ENCODE measurements around the gene OR3A3.
"Not testable (repeated sequence)": the region's sequence is repeated elsewhere in the genome, so short reads cannot be mapped to it uniquely, and the experiment has no call there.

OR3A3 gene
- 0 reads per million in 2 donors for total RNA-seq

DNA sequence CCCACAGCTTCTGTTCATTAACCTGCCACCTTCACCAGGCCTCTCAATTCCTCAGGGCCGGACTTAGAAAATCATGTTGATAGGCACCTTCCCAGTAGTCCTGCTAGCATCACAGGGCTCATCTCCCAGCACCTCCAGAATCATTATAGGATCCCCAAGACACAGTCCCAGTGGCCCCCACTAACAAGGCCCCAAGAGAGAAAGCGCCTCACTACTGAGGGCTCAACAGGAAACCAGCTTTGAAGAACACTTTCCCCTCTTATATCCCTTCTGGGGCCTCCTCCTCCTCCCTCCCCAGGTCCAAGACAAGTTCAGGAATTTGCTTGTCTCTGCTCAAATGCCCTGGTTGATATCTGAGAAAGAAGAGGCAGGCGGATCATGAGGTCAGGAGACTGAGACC, at the start of gene OR3A3:
Gene OR3A3, plus strand, starts transcription at position 301 of the 400 bp plus-strand sequence.
- no peak for DNase-seq

DNA sequence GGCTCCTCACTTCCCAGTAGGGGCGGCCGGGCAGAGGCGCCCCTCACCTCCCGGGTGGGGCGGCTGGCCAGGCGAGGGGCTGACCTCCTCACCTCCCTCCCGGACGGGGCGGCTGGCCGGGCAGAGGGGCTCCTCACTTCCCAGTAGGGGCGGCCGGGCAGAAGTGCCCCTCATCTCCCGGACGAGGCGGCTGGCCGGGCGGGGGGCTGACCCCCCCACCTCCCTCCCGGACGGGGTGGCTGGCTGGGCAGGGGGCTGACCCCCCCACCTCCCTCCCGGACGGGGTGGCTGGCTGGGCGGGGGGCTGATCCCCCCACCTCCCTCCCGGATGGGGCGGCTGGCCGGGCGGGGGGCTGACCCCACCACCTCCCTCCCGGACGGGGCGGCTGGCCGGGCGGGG, 40.0 kb upstream of the OR3A3 start:
- not testable (repeated sequence) for DNase-seq

DNA sequence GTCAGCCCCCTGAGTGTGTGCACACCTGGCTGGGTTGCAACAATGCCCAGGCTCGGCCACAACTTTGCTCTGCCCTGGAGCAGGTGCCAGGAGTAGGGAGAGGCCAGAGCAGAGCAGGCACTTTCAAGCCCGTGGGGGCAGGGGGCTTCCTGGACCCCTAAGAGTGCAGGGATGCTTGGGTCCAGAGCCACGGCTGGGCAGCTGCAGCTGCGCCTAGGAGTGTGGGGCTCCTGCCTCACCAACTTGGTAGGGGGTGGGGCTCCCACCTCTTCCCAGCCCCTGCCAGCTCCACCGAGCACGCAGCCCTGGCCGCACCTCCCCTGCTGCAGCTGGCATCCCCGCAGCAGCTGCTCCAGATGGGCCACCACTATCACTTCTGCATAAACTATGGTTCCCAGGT, 32.8 kb upstream of the OR3A3 start:
- DNase-seq: no peak

DNA sequence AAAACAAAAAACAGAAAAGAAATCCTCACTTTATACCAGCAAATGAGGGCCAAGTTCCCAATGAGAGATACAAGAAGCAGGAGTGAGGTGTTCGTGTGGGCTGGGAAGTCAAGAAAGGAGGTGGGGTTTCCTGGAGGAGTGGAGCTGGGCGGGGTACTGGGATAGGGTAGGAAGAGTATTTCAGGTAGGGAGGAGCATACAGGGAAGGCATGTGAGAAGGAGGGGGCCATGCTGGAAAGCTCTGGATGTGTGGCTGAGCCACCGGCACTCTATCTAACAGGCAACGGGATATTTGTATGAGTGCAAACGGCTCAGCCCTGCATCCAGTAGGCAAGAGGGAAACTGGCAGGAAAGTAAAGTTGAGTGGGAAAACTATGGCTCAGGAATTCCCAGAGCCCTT, 29.2 kb upstream of the OR3A3 start:
- no peak for DNase-seq

DNA sequence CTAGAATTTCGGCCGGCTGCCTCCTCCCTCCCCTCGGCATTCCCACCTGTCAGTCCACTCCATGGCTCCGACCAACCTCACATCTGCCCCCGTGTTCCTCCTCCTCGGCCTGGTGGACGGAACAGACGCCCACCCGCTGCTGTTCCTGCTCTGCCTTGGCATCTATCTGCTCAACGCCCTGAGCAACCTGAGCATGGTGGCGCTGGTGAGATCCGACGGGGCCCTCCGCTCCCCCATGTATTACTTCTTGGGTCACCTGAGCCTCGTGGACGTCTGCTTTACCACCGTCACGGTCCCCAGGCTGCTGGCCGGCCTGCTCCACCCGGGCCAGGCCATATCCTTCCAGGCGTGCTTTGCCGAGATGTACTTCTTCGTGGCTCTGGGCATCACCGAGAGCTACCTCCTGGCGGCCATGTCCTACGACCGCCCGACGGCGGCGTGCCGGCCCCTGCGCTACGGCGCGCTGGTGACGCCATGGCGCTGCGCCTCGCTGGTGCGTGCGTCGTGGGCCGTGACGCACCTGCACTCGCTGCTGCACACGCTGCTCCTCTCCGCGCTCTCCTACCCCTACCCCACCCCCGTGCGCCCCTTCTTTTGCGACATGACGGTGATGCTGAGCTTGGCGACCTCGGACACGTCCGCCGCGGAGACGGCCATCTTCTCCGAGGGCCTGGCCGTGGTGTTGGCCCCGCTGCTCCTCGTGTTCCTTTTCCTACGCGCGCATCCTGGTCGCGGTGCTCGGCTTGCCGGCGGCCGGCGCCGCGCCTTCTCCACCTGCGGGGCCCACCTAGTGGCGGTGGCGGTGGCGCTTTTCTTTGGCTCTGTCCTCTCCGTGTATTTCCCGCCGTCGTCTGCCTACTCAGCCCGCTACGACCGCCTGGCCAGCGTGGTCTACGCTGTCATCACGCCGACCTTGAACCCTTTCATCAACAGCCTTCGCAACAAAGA, 25.0 kb upstream of the OR3A3 start, which contains the start of gene OR3A2:
Gene OR3A2, minus strand, starts transcription at position 440 of the 948 bp plus-strand sequence.
- no peak for DNase-seq

DNA sequence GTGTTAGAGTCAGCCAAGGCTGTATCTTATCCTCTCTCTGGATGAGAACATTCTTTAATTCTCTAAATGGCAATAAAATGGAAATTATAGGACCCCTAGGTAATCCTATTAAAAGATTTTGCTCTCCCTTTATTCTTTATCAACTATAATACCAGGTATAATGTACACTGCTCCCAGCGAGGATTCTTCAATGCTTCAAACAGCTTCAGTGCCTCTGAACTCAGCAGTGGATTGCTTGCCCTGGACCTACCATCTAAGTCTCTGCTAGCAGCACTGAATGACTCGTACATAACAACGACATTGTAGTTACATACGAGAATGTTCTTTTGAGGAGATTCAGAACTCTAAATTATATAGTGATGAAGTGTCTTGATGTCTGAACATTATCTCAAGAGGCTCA, 21.4 kb upstream of the OR3A3 start:
- DNase-seq: no peak

DNA sequence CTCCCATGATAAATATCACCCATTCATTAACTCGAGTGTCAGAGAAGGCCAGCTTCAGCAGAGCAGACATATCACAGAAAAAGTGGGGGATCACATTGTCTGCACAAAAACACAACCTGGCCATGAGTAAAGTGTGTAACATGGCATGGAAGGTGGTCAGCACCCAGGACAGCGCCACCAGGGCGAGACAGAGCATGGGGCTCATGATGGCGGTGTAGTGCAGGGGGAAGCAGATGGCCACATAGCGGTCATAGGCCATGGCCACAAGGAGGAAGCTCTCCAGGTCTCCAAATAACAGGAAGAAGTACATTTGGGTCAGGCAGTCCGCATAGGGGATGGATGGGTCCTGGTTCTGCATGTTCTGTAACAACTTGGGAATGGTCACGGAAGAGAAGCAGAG, 13.4 kb upstream of the OR3A3 start:
- not testable (repeated sequence) for DNase-seq

DNA sequence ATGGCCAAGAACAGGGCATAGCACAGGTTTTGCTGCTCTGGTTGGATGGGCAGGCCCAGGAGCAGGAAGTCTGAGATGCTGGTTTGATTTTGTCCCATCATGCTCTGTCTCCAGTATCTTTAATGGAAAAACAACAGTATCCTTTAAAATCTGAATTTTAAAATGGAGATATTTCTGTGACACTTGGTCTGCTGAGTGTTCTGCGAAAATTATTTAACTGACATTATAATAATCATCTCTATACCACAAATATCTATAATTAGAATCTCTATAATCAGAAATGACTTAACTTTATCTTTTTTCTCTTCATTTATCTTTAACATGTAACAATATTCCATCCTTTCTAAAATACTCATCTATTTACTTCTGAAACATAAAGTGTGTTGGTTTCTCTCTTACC, 12.9 kb upstream of the OR3A3 start, which contains the start of gene OR1E1:
Gene OR1E1, minus strand, starts transcription at position 101 of the 400 bp plus-strand sequence. Its CDS starts 0 bp downstream, at position 101.
- no peak for DNase-seq

DNA sequence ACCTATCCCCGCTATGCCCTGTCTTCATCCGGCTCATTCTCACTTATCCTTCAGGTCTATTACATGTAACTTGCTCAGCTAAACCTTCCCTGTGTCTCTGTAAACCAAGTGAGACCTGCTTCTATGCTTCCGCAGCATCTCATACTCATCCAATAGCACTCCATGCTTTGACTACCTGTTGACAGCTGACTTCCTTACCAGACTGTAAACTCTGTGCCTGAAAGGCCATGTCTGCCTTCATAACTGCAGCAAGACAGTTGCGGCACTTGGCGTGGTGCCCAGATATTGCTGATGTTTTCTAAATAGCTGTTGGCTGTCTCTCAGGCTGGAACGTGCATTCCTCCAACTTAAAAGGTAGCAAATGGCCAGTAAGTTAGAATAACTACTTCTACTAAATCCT, 11.1 kb upstream of the OR3A3 start:
- no peak for DNase-seq

DNA sequence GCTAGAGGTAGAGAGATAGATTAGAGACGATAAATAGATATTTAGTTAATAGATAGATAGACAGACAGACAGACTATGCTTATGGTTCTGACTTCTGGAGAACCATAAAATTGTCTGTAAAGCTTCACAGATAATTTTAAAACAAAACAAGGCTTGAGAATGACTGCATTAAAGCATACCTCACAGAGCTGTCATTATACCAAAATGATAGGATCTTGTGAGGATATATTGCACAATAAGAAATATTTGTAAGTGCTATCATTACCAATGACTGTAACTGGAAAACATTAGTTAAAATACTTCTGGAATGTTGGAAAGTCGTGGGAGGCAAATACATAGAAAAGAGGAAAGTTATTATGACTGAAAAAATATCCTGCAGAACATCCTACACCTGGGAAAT, 9.4 kb upstream of the OR3A3 start:
- no peak for DNase-seq

DNA sequence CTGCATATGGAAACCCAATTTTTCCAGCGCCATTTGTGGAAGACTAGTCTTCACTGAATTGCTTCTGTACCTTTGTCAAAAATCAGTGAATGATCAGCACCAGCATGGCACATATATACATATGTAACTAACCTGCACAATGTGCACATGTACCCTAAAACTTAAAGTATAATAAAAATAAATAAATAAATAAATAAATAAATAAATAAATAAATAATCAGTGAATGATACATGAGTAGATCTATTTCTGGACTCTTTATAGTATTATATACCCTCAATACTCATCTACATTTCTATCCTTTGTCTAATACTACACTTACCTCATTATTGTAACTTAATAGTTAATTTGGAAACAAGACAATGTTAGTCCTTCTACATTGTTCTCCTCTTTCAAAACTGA, 7.3 kb upstream of the OR3A3 start:
- not testable (repeated sequence) for DNase-seq

DNA sequence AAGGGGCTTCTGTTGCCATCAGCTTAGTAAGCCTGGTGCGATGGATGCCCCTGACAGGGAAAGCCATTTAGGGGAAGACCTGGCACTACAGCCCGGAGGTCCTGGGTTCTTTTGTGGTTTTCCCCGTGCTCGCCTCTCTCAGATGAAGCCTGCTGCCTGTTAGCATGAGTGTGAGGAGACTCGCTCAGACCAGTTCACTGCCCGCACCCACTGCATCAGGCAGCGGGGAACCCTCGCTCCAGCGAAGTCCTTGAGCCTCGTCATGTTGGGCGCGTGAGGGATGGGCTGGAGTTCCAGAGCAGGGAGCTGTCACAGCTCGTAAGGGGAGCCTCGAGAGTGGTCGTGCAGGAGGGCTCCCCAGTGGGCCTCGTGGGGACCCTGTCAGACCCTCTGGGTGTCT, 1.0 kb downstream of the OR3A3 start:
- DNase-seq: not testable (repeated sequence)

DNA sequence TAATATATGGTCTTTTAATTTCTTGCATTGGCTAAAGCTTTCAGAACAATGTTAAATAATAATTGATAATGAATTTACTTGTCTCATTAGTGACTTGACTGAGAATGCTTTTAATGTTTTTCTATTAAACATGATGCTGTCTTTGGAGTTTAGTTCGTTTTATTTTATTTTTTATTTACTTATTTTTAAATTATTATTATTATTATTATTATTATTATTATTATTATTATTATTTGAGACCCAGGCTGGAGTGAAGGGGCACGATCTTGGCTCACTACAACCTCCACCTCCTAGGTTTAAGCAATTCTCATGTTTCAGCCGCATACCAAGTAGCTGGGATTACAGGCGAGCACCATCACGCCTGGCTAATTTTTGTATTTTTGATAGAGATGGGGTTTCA, 4.4 kb downstream of the OR3A3 start:
- DNase-seq: no peak

DNA sequence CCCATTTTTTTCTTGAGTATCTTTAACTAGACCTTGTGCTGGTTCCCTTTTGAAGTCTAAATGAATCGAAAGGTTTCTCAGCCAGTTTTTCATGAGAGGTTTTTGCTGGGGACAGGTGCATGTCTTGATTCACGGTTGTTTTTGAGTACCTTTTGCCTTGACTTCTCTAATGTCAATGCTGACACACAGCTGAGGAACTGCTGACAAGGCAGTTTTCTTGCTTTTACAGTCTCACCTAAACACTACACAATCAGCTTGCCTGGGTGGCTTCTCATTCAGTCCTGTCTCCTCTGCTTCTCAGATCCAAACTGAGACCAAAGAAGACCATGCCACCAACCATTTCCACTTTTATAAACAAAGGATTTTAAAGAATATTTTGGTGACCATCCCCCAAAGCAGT, 7.1 kb downstream of the OR3A3 start:
- DNase-seq: no peak

DNA sequence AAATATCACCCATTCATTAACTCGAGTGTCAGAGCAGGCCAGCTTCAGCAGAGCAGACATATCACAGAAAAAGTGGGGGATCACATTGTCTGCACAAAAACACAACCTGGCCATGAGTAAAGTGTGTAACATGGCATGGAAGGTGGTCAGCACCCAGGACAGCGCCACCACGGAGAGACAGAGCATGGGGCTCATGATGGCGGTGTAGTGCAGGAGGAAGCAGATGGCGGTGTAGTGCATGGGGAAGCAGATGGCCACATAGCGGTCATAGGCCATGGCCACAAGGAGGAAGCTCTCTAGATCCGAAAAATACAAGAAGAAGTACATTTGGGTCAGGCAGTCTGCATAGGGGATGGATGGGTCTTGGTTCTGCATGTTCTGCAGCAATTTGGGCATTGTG, 22.0 kb downstream of the OR3A3 start:
- DNase-seq: not testable (repeated sequence)

DNA sequence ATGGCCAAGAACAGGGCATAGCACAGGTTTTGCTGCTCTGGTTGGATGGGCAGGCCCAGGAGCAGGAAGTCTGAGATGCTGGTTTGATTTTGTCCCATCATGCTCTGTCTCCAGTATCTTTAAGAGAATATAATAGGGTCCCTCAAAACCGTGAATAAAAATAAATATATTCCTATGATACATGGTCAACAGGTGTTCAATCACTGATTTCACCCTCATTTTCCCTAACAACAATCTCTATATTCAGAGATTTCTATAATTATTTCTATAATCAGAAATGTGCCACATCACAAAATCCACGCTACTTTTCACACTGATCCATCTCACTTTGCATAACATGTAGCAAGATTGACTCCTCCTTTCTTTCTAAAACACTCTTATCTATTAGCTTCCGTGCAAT, 22.6 kb downstream of the OR3A3 start, which contains the start of gene OR1E2:
Gene OR1E2, minus strand, starts transcription at position 101 of the 400 bp plus-strand sequence. Its CDS starts 0 bp downstream, at position 101.
- DNase-seq: no peak

DNA sequence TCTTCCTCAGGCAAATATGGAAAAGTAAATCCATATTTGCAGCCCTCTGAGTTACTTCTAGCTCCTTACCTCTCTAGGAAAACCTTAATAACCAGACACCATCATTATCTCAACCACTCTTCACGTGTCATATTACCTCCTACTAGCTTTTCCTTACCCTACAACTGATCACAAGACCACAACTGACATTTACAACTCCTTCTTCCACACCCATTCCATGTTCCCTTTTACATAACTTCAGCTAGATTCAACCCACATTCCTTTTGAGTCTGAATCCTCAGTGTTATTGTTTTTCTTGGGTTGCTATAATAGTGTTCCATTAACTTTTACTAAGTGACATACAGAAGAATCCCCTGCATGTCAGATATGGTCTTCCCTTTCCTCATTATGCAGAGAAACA, 27.2 kb downstream of the OR3A3 start:
- no peak for DNase-seq

DNA sequence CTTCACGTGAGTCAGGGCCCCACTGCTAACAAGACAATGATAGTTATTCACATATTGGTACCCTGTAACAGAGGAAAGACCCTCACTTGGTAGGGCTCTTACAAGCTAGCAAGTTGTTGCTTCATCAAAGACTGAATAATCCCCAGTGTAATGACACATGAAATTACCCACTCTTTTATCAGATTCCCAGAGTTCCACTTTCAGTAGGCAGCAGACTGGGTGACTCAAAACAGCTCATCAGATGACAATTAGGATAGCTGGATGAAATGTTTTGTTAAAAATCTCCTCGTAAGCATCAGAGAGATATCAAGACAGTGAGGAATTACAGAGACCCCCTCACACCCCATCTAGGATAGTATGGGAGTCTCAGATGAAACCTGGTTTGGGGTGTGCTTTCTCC, 29.3 kb downstream of the OR3A3 start:
- DNase-seq: no peak

DNA sequence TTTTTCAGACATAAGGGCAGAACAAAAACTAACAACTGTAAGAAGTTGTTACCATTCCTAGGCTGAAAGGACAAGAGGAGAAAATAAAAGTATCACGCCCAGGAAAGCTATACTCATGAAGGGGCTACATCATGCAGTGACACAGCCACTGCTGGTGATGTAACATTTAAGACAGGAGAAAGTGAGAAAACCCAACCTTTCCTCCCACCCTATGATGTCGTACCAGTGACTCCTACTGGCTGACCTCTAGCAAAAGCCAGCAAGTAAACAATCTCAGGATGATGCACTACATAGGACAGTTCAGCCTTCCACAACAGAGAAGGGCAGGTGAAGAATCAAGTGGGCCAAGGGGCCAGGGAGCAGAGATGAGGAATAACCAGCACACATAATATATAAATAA, 36.5 kb downstream of the OR3A3 start:
- DNase-seq: no peak

DNA sequence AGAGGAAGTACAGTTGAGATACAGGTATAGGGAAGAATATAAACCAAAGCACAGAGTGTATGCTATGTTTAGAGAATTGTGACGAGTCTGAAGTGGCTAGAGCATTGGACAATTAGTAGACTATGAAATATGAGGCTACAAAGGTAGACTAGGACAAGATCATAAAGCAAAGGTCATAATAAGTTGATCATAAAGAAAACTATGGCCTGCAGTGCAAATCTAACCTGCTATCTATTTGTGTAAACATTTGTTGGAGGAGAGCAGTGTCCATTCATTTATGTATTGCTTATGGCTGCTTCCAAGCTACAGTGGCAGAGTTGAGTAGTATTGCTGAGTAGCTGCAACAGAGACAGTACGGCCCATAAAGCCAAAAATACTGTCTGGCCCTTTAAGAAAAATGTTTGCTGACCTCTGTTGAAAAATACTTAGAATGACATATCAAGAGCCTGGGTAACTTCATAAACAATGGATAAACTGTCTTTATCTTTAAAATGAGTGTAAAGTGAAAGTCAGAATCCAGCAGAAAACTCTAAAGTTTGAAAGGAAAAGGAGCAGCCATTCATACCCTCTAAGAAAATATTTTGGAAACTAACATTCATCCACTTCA, 37.0 kb downstream of the OR3A3 start:
- no peak for DNase-seq

DNA sequence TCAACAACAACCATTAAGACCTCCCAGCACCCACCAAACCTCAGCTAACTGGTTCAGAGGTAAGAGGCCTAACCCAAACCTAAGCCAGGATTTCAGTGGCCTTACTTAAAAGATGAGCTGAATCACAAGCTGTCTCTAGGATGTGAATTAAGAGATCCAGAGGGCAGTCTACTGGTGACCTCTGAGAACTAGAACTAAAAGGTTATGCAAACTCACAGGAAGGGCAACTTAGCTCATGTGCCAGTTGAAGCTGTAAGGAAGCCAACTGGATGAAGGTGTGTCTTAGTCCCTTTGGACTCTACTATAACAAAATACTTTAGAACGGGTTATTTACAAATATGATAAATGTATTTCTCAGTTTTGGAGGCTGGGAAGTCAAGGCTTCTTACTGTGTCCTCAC, 55.2 kb downstream of the OR3A3 start:
- DNase-seq: not testable (repeated sequence)

DNA sequence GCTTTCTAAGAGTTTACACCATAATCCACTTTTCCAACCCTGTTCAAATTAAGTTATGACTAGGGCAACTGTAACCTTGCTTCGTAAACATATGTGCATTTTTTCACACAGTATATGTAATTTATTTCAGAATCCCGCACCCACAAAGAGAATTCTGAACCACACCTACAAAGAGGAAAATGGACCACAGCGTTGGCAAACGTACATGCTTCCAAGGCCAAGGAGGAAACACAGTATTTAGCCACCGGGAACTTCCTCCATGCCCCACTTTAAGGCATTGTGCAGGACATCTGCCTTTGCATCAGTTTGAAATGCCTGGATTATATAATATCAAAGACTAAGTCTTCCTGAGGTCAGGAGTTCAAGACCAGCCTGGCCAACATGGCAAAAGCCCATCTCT, 58.4 kb downstream of the OR3A3 start:
- DNase-seq: no peak

DNA sequence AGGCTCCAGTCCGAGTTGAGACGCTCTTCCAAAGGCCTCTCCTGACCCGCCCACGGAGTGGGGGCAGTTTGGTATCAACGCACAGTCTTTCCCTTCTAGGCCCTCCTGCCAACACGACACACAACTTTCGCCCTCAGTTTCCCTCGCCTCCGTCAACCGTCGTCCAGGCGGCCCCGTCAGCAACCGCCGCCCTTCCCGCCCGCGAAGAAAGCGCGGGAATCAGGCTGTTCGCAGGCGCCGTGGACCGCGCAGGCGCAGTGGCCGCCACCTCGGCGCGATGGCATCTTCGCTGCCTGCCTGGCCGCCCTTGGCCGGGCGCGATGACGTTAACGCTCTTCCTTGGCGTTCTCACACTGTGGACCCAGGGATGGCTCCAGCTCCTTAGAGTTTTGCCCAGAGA, 60.4 kb downstream of the OR3A3 start, which contains the start of gene SPATA22:
Gene SPATA22, minus strand, starts transcription at position 221 of the 400 bp plus-strand sequence. CDS start 2,494 bp downstream, outside the sequence.
- no peak for DNase-seq

DNA sequence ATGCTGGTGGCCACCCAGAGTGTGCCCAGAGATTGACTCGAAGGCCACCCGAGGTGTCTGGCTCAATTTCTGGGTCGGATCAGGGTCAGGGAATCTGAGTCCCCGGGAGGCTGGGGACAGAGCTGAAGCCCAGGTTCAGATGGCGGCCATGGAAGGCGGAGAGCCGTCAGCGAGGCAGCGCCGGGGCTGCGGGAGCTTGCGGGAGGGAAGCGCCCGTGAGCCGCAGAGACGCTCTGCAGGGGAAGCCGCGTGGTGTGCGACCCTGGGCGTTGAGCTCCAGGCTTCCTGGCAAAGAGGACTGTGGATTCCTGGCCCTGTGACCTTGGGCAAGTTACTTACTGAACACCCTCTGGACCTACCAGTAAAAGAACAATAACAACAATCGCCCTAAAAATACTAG, 61.0 kb downstream of the OR3A3 start:
- DNase-seq: peak; percentile 11
